HG03432 (cell line): ENCODE measurements around the gene SLC35F4.
A peak's percentile ranks its signal among the peaks of the same experiment; 100 is the strongest.
"Not testable (repeated sequence)": the region's sequence is repeated elsewhere in the genome, so short reads cannot be mapped to it uniquely, and the experiment has no call there.

Experiments used
- ATAC-seq: cut with Tn5 transposase; IDR thresholded peaks from one replicate; pipeline ENCODE4 v1.9.1; 2021; ENCODE audit warnings: mild to moderate bottlenecking, moderate library complexity; ENCODE audit not compliant: unreplicated experiment

SLC35F4 gene

GRCh38 chr14:57865403-57866198 is at the start of gene SLC35F4:
Gene SLC35F4, minus strand, starts transcription at chr14:57866092.
- no peak for ATAC-seq

GRCh38 chr14:57909626-57910025 is 43.7 kb upstream of the SLC35F4 start:
- no peak for ATAC-seq

DNA sequence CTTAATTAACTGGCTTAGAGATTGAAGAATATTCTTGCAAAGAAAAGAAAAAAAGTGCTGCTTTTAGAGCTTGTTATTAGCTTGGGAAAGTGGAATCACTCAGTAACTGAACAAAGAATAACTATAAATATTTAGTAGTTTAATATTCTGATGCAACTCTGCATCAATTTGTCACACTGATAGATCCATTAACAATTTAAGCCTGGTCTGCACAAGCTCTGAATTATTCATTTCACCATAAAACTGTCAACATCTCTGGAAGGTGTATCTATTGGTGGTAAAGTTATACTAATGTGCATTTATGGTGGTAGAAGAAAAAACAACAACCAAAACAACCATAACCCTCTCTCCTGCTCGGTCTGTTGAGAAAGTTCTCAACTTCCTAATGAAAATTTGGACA is 38.1 kb upstream of the SLC35F4 start:
- no peak for ATAC-seq

- no peak for ATAC-seq
These were observed 33.1 kb upstream of the SLC35F4 start for GRCh38 chr14:57898837-57899572.

GRCh38 chr14:57897144-57897748 is 31.4 kb upstream of the SLC35F4 start:
- ATAC-seq: no peak

GRCh38 chr14:57889245-57889644 is 23.4 kb upstream of the SLC35F4 start:
- no peak for ATAC-seq

- ATAC-seq: no peak
These were observed 18.3 kb upstream of the SLC35F4 start for GRCh38 chr14:57884175-57884574.

DNA sequence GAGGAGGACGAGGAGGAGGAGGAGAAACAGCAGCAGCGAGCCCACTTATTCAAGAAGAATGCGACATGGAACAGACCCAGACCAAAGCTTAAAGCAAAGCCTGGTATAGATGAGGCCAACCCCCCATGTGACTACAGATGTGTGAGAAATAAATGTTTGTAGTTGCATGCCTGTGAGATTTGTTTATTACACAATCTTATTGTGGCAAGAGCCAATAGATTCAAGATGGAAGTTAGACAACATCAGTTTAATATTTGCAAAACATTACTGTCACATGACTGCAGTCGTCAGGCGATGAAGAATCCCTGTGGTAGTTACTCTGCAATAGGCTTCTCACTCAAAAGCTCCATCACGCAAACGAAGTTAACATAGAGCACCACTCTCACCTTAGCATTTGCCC is 17.2 kb upstream of the SLC35F4 start:
- ATAC-seq: no peak

- no peak for ATAC-seq
These were observed 13.6 kb upstream of the SLC35F4 start for GRCh38 chr14:57879516-57879915.

GRCh38 chr14:57875985-57876384 is 10.1 kb upstream of the SLC35F4 start:
- ATAC-seq: no peak

DNA sequence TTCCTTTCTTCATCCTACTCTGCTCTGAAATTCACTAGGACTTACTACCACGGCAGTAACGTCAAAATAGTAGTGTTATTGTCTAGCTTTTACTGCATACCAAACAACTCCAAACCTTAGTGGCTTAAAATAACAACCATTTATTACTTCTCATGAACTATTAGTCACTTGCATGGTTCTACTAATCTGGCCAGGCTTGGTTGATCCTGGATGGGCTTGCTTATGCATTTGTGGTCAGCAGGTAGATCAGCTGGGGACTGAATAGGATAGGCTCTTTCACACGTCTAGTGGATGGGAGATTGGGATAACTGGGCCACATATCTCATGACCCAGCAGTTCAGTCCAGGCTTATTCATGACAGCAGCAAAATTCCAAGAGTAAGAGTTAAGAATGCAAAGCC is 9.4 kb upstream of the SLC35F4 start:
- no peak for ATAC-seq

DNA sequence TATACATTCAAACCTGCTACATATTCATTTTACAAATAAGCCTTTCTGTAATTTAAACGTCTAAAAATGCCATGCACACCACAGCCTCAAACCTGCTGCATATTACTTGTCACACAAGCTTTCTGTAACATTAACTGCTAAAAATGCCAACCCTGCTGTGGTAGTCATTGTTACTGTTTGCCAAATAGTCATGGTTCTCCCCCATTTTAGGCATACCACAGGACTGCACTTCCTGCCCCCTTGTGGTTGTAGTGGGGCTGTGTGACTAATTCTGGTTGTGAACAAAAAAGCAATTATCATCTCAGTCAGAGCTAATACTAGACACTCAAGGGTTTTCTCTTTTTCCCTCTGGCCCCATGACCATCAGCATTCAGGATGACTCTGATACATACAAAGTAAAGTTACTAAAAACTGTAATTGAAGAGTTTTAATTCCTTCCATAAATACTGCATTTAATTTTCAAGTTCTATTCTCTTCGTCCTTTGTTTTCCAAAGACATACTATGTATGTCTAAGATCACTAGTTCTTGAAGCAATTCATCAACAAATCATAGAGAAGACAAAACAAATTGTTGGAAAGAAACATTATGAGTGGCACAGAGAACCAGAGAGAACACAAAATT is 5.7 kb upstream of the SLC35F4 start:
- ATAC-seq: peak; percentile 93

GRCh38 chr14:57870686-57871457 is 5.0 kb upstream of the SLC35F4 start:
- no peak for ATAC-seq

DNA sequence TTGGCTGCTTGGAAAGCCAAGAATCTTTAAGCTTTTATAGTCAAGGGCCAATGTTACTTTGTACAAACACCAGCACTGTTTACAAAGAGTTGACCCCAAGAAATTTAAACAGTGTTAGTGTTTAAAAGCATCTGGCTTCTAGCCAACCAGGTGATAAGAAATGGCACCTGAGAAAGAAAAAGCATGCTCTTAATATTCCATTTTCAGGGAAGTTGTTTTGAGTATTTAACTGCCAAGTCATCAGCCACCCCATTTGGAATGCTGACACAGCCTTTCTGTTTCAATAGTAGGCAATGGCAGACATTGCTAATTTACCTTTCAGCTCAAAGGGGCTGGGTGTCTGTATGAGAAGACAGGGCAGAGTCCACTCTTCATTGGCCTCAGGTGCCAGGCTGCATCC is 3.7 kb upstream of the SLC35F4 start:
- no peak for ATAC-seq

- ATAC-seq: no peak
These were observed 360 bp upstream of the SLC35F4 start for GRCh38 chr14:57866199-57866705.

- no peak for ATAC-seq
These were observed 858 bp downstream of the SLC35F4 start for GRCh38 chr14:57865066-57865402.

DNA sequence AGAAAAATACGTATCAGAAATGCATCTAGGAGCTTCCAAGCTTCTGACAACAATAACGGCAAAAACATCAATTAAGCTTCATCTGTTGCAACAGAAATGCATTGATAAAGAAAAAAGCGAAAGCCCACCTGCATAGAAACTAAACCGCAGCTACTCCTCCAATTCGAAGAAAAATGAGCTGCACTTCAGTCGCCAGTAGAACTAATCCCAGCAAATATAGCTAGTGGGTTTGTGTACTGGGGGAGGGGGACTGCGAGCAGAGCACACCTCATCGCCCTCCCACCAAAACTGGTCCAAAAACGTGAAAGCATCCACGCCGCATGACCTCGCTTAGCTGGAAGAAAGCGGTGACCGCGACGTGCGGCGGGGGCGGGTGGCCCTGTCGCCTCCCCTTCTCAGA is 1.2 kb downstream of the SLC35F4 start:
- no peak for ATAC-seq

DNA sequence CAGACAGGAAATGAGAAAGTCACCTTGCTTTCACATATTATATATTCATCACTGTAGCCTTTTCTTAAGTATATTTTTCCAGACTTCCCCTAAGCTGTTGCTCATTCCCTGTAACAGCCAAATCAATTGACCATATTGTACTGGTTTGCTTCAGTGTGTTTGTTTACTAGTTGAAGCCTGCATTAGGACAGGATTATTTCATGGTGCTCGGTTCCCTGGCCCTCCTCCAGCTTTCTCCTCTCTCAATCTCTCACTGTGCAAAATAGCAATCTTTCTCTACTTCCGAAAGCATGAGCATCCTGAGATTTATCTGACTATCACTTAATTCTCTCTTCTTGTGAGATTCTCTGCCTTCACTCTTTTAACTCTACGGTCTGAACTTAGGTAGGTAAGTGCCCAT is 2.4 kb downstream of the SLC35F4 start:
- no peak for ATAC-seq

GRCh38 chr14:57855666-57856065 is 10.2 kb downstream of the SLC35F4 start:
- not testable (repeated sequence) for ATAC-seq

DNA sequence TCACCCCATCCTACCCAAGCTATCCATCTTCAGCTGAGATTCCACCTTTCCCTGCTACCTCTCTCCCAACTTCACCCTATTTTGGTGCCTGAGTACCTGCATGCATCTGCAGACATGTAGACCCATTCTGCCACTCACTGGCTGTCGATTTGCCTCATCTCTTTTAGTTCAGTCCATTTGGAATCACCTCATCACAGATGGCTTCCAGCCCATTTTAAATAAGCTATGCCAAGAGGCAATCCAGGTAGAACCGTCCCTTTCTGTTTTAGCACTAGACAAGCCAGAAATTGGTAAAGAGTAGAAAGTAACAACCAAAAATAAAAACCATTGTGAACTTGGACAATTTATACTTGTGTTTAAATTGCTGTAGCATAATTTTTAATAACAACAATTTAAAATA is 11.3 kb downstream of the SLC35F4 start:
- no peak for ATAC-seq

- ATAC-seq: no peak
These were observed 14.5 kb downstream of the SLC35F4 start for GRCh38 chr14:57851354-57851753.
